ENCODE measurements around the gene HPS1. TPM values are rescaled to one million over a fixed set of nuclear protein-coding genes. Genes with fewer than 3 reads are reported as not detected.

HPS1 gene
- total RNA-seq, 4 donors from 2014 or later: 39.0 to 56.7 (median 48.5) TPM

- DNase-seq (ENCODE audit: low spot score) (no peak), ATAC-seq (ENCODE audit: low FRiP score) (no peak)
- no peak for TF ChIP-seq CTCF (IDR thresholded peaks at IDR 0.05)
These were observed 27.9 kb downstream of the HPS1 start for GRCh38 chr10:98418665-98419468.

- no peak for TF ChIP-seq CTCF (IDR thresholded peaks at IDR 0.05)
- DNase-seq (ENCODE audit: low spot score) (no peak), ATAC-seq (ENCODE audit: low FRiP score) (no peak)
These were observed 28.6 kb downstream of the HPS1 start for GRCh38 chr10:98417973-98418664.

- ATAC-seq (ENCODE audit: low FRiP score) (no peak), DNase-seq (ENCODE audit: low spot score) (no peak)
- no peak for TF ChIP-seq CTCF (IDR thresholded peaks at IDR 0.05)
These were observed 29.2 kb downstream of the HPS1 start for GRCh38 chr10:98417481-98417959.

- no peak for ATAC-seq (ENCODE audit: low FRiP score)
- no peak for TF ChIP-seq CTCF (IDR thresholded peaks at IDR 0.05)
- no peak for DNase-seq (ENCODE audit: low spot score)
These were observed 29.9 kb downstream of the HPS1 start for GRCh38 chr10:98416606-98417388.

GRCh38 chr10:98415731-98416119, 31.0 kb downstream of the HPS1 start:
- ATAC-seq (ENCODE audit: low FRiP score) (no peak), DNase-seq (ENCODE audit: low spot score) (no peak)
- no peak for TF ChIP-seq CTCF (IDR thresholded peaks at IDR 0.05)

GRCh38 chr10:98414932-98415730, 31.6 kb downstream of the HPS1 start, which contains the start of gene PYROXD2:
TSS of gene PYROXD2 (minus strand) at chr10:98415182. CDS start at chr10:98415135, 47 bp downstream.
- TF ChIP-seq CTCF (IDR thresholded peaks at IDR 0.05): no peak
- ATAC-seq (ENCODE audit: low FRiP score) (peak; percentile 86), DNase-seq (ENCODE audit: low spot score) (peak; percentile 61)
